ENCODE measurements around the gene FOXK1. TPM values are rescaled to one million over a fixed set of nuclear protein-coding genes. Genes with fewer than 3 reads are reported as not detected.

The FOXK1 gene
- total and polyA plus RNA-seq, 8 donors = 2.9 to 88.1 (median 21.6) TPM

- WGBS, 5 donors = 88 to 95% (median 91%) methylated on average over 11 to 20 of the region's 20 CpGs
- no peak overlapping the region for H3K4me3 ChIP-seq
- no peaks in the 10 kb centered on the region for H3K4me1 ChIP-seq
- no peak overlapping the region for H3K27ac ChIP-seq
- no peak for DNase-seq
- no peaks in the 10 kb centered on the region for H3K9me3 ChIP-seq
- H3K27me3 ChIP-seq = no peaks in the 10 kb centered on the region
- intact Hi-C loops (cut with DNase I; ENCODE audit: low total_unique reads) = no loop called here
- TF ChIP-seq POLR2AphosphoS5 (IDR thresholded peaks at IDR 0.05) = no peak
- no peak for TF ChIP-seq CTCF (IDR thresholded peaks at IDR 0.05)
- TF ChIP-seq POLR2A (IDR thresholded peaks at IDR 0.05) = no peak
- no peak for TF ChIP-seq EP300 (IDR thresholded peaks at IDR 0.05)
- H3K36me3 ChIP-seq = peaks cover 95 to 100% (median 100%) of the 10 kb centered on the region in 4 donors
Measured at GRCh38 chr7:4785371-4785770, 103.3 kb downstream of the FOXK1 start.

- intact Hi-C loops (cut with DNase I; ENCODE audit: low total_unique reads) = no loop called here
- TF ChIP-seq CTCF (IDR thresholded peaks at IDR 0.05) = no peak
- no peak for TF ChIP-seq EP300 (IDR thresholded peaks at IDR 0.05)
- no peak for TF ChIP-seq POLR2AphosphoS5 (IDR thresholded peaks at IDR 0.05)
- no peak for TF ChIP-seq POLR2A (IDR thresholded peaks at IDR 0.05)
- Histone ChIP-seq H3K36me3 (peaks cover 98 to 100% (median 100%) of the 10 kb centered on the region in 4 donors), H3K27ac (no peak overlapping the region), H3K27me3 (no peaks in the 10 kb centered on the region), H3K4me1 (no peaks in the 10 kb centered on the region), H3K9me3 (no peaks in the 10 kb centered on the region), H3K4me3 (no peak overlapping the region)
- DNase-seq = no peak
- 91 to 97% (median 95%) methylated on average over 12 to 17 of the region's 17 CpGs for WGBS, 5 donors
Measured at GRCh38 chr7:4786015-4786414, 103.9 kb downstream of the FOXK1 start.

GRCh38 chr7:4787541-4787940 lies 105.4 kb downstream of the FOXK1 start:
- H3K4me1 ChIP-seq = peaks cover 0 to 10% (median 6%) of the 10 kb centered on the region in 4 donors
- H3K27ac ChIP-seq = no peak overlapping the region
- no peaks in the 10 kb centered on the region for H3K27me3 ChIP-seq
- no peaks in the 10 kb centered on the region for H3K9me3 ChIP-seq
- 82 to 92% (median 89%) methylated on average over 15 to 17 of the region's 17 CpGs for WGBS, 5 donors
- intact Hi-C loops (cut with DNase I; ENCODE audit: low total_unique reads) = no loop called here
- H3K36me3 ChIP-seq = peaks cover 88 to 100% (median 97%) of the 10 kb centered on the region in 4 donors
- no peak overlapping the region for H3K4me3 ChIP-seq
- no peak for DNase-seq
- TF ChIP-seq CTCF (IDR thresholded peaks at IDR 0.05) (no peak), POLR2A (IDR thresholded peaks at IDR 0.05) (no peak), POLR2AphosphoS5 (IDR thresholded peaks at IDR 0.05) (no peak), EP300 (IDR thresholded peaks at IDR 0.05) (no peak)

- DNase-seq = no peak
- Histone ChIP-seq H3K9me3 (no peaks in the 10 kb centered on the region), H3K27ac (no peak overlapping the region), H3K27me3 (no peaks in the 10 kb centered on the region), H3K36me3 (peaks cover 82 to 99% (median 93%) of the 10 kb centered on the region in 4 donors), H3K4me1 (peaks cover 5 to 16% (median 11%) of the 10 kb centered on the region in 4 donors), H3K4me3 (no peak overlapping the region)
- 65 to 88% (median 85%) methylated on average over 7 to 23 of the region's 23 CpGs for WGBS, 5 donors
- TF ChIP-seq EP300 (IDR thresholded peaks at IDR 0.05) = no peak
- intact Hi-C loops (cut with DNase I; ENCODE audit: low total_unique reads) = no loop called here
Measured at GRCh38 chr7:4787947-4788626, 106.0 kb downstream of the FOXK1 start.

- intact Hi-C loops (cut with DNase I; ENCODE audit: low total_unique reads) = no loop called here
- Histone ChIP-seq H3K4me3 (no peak overlapping the region), H3K9me3 (no peaks in the 10 kb centered on the region), H3K4me1 (peaks cover 5 to 20% (median 11%) of the 10 kb centered on the region in 4 donors), H3K36me3 (peaks cover 77 to 93% (median 87%) of the 10 kb centered on the region in 4 donors), H3K27me3 (no peaks in the 10 kb centered on the region), H3K27ac (no peak overlapping the region)
- 90 to 97% (median 95%) methylated on average over 6 to 27 of the region's 27 CpGs for WGBS, 5 donors
- no peak for DNase-seq
- no peak for TF ChIP-seq CTCF (IDR thresholded peaks at IDR 0.05)
- TF ChIP-seq EP300 (IDR thresholded peaks at IDR 0.05) = no peak
- no peak for TF ChIP-seq POLR2A (IDR thresholded peaks at IDR 0.05)
- TF ChIP-seq POLR2AphosphoS5 (IDR thresholded peaks at IDR 0.05) = no peak
Measured at GRCh38 chr7:4788627-4789189, 106.6 kb downstream of the FOXK1 start.
